Globus pallidus (tissue), 1 donor: ENCODE results near the gene CEBPB.
A peak's percentile ranks its signal among the peaks of the same experiment; 100 is the strongest.
"Not testable (repeated sequence)": the region's sequence is repeated elsewhere in the genome, so short reads cannot be mapped to it uniquely, and the experiment has no call there.

Source experiments
- DNase-seq: peaks from one replicate; pipeline ENCODE4 v3.0.0-alpha.2; 2015; ENCODE audit warnings: low spot score

Gene CEBPB

GRCh38 chr20:50190251-50191064 lies at the start of gene CEBPB:
Gene CEBPB, plus strand, starts transcription at chr20:50190830. Its CDS starts 204 bp downstream, at chr20:50191034.
- peak; percentile 69 for DNase-seq

GRCh38 chr20:50141018-50141675 lies 49.5 kb upstream of the CEBPB start:
- no peak for DNase-seq

- DNase-seq, result no peak
Measured at GRCh38 chr20:50141811-50142561, 48.6 kb upstream of the CEBPB start.

- no peak for DNase-seq
Measured at GRCh38 chr20:50142812-50143211, 47.8 kb upstream of the CEBPB start.

- no peak for DNase-seq
Measured at GRCh38 chr20:50144362-50144761, 46.3 kb upstream of the CEBPB start.

- no peak for DNase-seq
Measured at GRCh38 chr20:50145566-50145965, 45.1 kb upstream of the CEBPB start.

- no peak for DNase-seq
Measured at GRCh38 chr20:50146214-50146613, 44.4 kb upstream of the CEBPB start.

- DNase-seq, result no peak
Measured at GRCh38 chr20:50146732-50147662, 43.6 kb upstream of the CEBPB start.

GRCh38 chr20:50149481-50150254 lies 41.0 kb upstream of the CEBPB start:
- DNase-seq, result no peak

- DNase-seq, result no peak
Measured at GRCh38 chr20:50151034-50151743, 39.4 kb upstream of the CEBPB start.

- DNase-seq, result no peak
Measured at GRCh38 chr20:50152394-50153152, 38.1 kb upstream of the CEBPB start.

GRCh38 chr20:50153153-50153499 lies 37.5 kb upstream of the CEBPB start:
- no peak for DNase-seq

GRCh38 chr20:50153500-50154377 lies 36.9 kb upstream of the CEBPB start, which contains the start of gene PEDS1:
Gene PEDS1, minus strand, starts transcription at chr20:50153723. Its CDS starts 86 bp downstream, at chr20:50153637.
- peak; percentile 90 for DNase-seq

- DNase-seq, result not testable (repeated sequence)
Measured at GRCh38 chr20:50161494-50161893, 29.1 kb upstream of the CEBPB start.

- no peak for DNase-seq
Measured at GRCh38 chr20:50163570-50164317, 26.9 kb upstream of the CEBPB start.

- peak; percentile 79 for DNase-seq
Measured at GRCh38 chr20:50165684-50166554, 24.7 kb upstream of the CEBPB start.
